Activated naive CD8-positive, alpha-beta T cell treated with anti-CD3 and anti-CD28 coated beads for 36 hours (primary cell): ENCODE measurements around the gene IL1RAP. TPM values are rescaled to one million over a fixed set of nuclear protein-coding genes. Genes with fewer than 3 reads are reported as not detected.
"Not testable (repeated sequence)": the region's sequence is repeated elsewhere in the genome, so short reads cannot be mapped to it uniquely, and the experiment has no call there.

Experiments used
- DNase-seq: peaks from one replicate; pipeline ENCODE4 v3.0.0; 2021
- H3K27ac Mint-ChIP-seq: one replicate; pipeline ENCODE4 v1.8.0; 2022; ENCODE audit warnings: mild to moderate bottlenecking, moderate library complexity, mixed read lengths
- H3K27me3 Mint-ChIP-seq: one replicate; pipeline ENCODE4 v1.8.0; 2022; ENCODE audit warnings: mild to moderate bottlenecking, mixed read lengths
- H3K36me3 Mint-ChIP-seq: one replicate; pipeline ENCODE4 v1.8.0; 2021; ENCODE audit warnings: mild to moderate bottlenecking, mixed read lengths
- H3K4me1 Mint-ChIP-seq: one replicate; pipeline ENCODE4 v1.8.0; 2021; ENCODE audit warnings: mixed read lengths
- H3K4me3 Mint-ChIP-seq: one replicate; pipeline ENCODE4 v1.8.0; 2022; ENCODE audit warnings: mild to moderate bottlenecking, moderate library complexity, mixed read lengths
- H3K9me3 Mint-ChIP-seq: one replicate; pipeline ENCODE4 v1.8.0; 2022; ENCODE audit warnings: mixed read lengths
- total RNA-seq, 2 experiments: library from RNA; stranded (reverse); gene quantifications; one replicate each; pipeline ENCODE4 v1.2.3, GENCODE V29; 2021

The IL1RAP gene
- total RNA-seq, 2 experiments from 2014 or later: 7.3 to 8.2 TPM

GRCh38 chr3:190645932-190646460 is 132.1 kb downstream of the IL1RAP start:
- Mint-ChIP-seq H3K4me1 (no peaks in the 10 kb centered on the region), H3K27ac (no peak overlapping the region), H3K9me3 (no peaks in the 10 kb centered on the region), H3K4me3 (no peak overlapping the region), H3K27me3 (no peaks in the 10 kb centered on the region), H3K36me3 (peaks cover 20% of the 10 kb centered on the region)
- no peak for DNase-seq

- Mint-ChIP-seq H3K27ac (no peak overlapping the region), H3K4me1 (no peaks in the 10 kb centered on the region), H3K4me3 (no peak overlapping the region)
Measured at GRCh38 chr3:190646996-190647395, 133.1 kb downstream of the IL1RAP start.

GRCh38 chr3:190655933-190656332 is 142.0 kb downstream of the IL1RAP start:
- Mint-ChIP-seq H3K36me3 (no peaks in the 10 kb centered on the region), H3K27me3 (peaks cover 19% of the 10 kb centered on the region), H3K27ac (no peak overlapping the region), H3K4me1 (no peaks in the 10 kb centered on the region), H3K4me3 (no peak overlapping the region), H3K9me3 (no peaks in the 10 kb centered on the region)
- no peak for DNase-seq

More at GRCh38 chr3:190646996-190647395, 133.1 kb downstream of the IL1RAP start:
- DNase-seq: no peak
- Mint-ChIP-seq H3K36me3 (peaks cover 20% of the 10 kb centered on the region), H3K9me3 (no peaks in the 10 kb centered on the region), H3K27me3 (no peaks in the 10 kb centered on the region)

GRCh38 chr3:190658106-190658505 is 144.2 kb downstream of the IL1RAP start:
- Mint-ChIP-seq H3K9me3 (no peaks in the 10 kb centered on the region), H3K36me3 (no peaks in the 10 kb centered on the region), H3K4me1 (no peaks in the 10 kb centered on the region), H3K4me3 (no peak overlapping the region), H3K27ac (no peak overlapping the region), H3K27me3 (peaks cover 34% of the 10 kb centered on the region)
- no peak for DNase-seq

- no peak overlapping the region for H3K27ac Mint-ChIP-seq
- H3K9me3 Mint-ChIP-seq: no peaks in the 10 kb centered on the region
- H3K4me1 Mint-ChIP-seq: no peaks in the 10 kb centered on the region
Measured at GRCh38 chr3:190666821-190667220, 152.9 kb downstream of the IL1RAP start.

GRCh38 chr3:190671658-190672057 is 157.8 kb downstream of the IL1RAP start:
- DNase-seq: no peak
- Mint-ChIP-seq H3K9me3 (no peaks in the 10 kb centered on the region), H3K36me3 (no peaks in the 10 kb centered on the region), H3K4me3 (no peak overlapping the region), H3K27me3 (no peaks in the 10 kb centered on the region), H3K27ac (no peak overlapping the region), H3K4me1 (no peaks in the 10 kb centered on the region)

More at GRCh38 chr3:190666821-190667220, 152.9 kb downstream of the IL1RAP start:
- Mint-ChIP-seq H3K4me3 (no peak overlapping the region), H3K27me3 (peaks cover 14% of the 10 kb centered on the region), H3K36me3 (no peaks in the 10 kb centered on the region)
- DNase-seq: no peak

GRCh38 chr3:190673148-190673547 is 159.3 kb downstream of the IL1RAP start:
- Mint-ChIP-seq H3K4me1 (no peaks in the 10 kb centered on the region), H3K27ac (no peak overlapping the region), H3K27me3 (peaks cover 2% of the 10 kb centered on the region), H3K36me3 (no peaks in the 10 kb centered on the region), H3K9me3 (peaks cover 2% of the 10 kb centered on the region), H3K4me3 (no peak overlapping the region)
- DNase-seq: no peak

- Mint-ChIP-seq H3K36me3 (no peaks in the 10 kb centered on the region), H3K4me1 (no peaks in the 10 kb centered on the region), H3K4me3 (no peak overlapping the region), H3K27me3 (peaks cover 6% of the 10 kb centered on the region), H3K27ac (no peak overlapping the region), H3K9me3 (peaks cover 5% of the 10 kb centered on the region)
- no peak for DNase-seq
Measured at GRCh38 chr3:190676481-190676880, 162.6 kb downstream of the IL1RAP start.

- DNase-seq: no peak
- Mint-ChIP-seq H3K36me3 (peaks cover 2% of the 10 kb centered on the region), H3K4me3 (no peak overlapping the region), H3K27ac (no peak overlapping the region), H3K4me1 (no peaks in the 10 kb centered on the region), H3K9me3 (peaks cover 9% of the 10 kb centered on the region), H3K27me3 (peaks cover 6% of the 10 kb centered on the region)
Measured at GRCh38 chr3:190677001-190677400, 163.1 kb downstream of the IL1RAP start.

GRCh38 chr3:190677868-190678267 is 164.0 kb downstream of the IL1RAP start:
- H3K4me1 Mint-ChIP-seq, H3K27ac Mint-ChIP-seq, H3K4me3 Mint-ChIP-seq, H3K36me3 Mint-ChIP-seq, H3K9me3 Mint-ChIP-seq, DNase-seq, H3K27me3 Mint-ChIP-seq: not testable (repeated sequence)

- peaks cover 2% of the 10 kb centered on the region for H3K36me3 Mint-ChIP-seq
- no peak overlapping the region for H3K27ac Mint-ChIP-seq
- peaks cover 9% of the 10 kb centered on the region for H3K9me3 Mint-ChIP-seq
- no peaks in the 10 kb centered on the region for H3K4me1 Mint-ChIP-seq
- H3K4me3 Mint-ChIP-seq: no peak overlapping the region
- DNase-seq: no peak
- peaks cover 6% of the 10 kb centered on the region for H3K27me3 Mint-ChIP-seq
Measured at GRCh38 chr3:190680691-190681090, 166.8 kb downstream of the IL1RAP start.

GRCh38 chr3:190684776-190685175 is 170.9 kb downstream of the IL1RAP start:
- Mint-ChIP-seq H3K27me3 (peaks cover 19% of the 10 kb centered on the region), H3K4me1 (no peaks in the 10 kb centered on the region), H3K36me3 (peaks cover 2% of the 10 kb centered on the region), H3K9me3 (peaks cover 8% of the 10 kb centered on the region), H3K27ac (no peak overlapping the region), H3K4me3 (no peak overlapping the region)
- no peak for DNase-seq

GRCh38 chr3:190686011-190686410 is 172.1 kb downstream of the IL1RAP start:
- H3K27me3 Mint-ChIP-seq: peaks cover 26% of the 10 kb centered on the region
- H3K36me3 Mint-ChIP-seq: peaks cover 2% of the 10 kb centered on the region
- no peaks in the 10 kb centered on the region for H3K4me1 Mint-ChIP-seq
- peaks cover 8% of the 10 kb centered on the region for H3K9me3 Mint-ChIP-seq
- no peak overlapping the region for H3K4me3 Mint-ChIP-seq
- no peak overlapping the region for H3K27ac Mint-ChIP-seq
- no peak for DNase-seq

- Mint-ChIP-seq H3K36me3 (no peaks in the 10 kb centered on the region), H3K27ac (no peak overlapping the region), H3K4me1 (no peaks in the 10 kb centered on the region), H3K9me3 (peaks cover 5% of the 10 kb centered on the region), H3K27me3 (peaks cover 32% of the 10 kb centered on the region), H3K4me3 (no peak overlapping the region)
- no peak for DNase-seq
Measured at GRCh38 chr3:190690246-190690645, 176.4 kb downstream of the IL1RAP start.

GRCh38 chr3:190692256-190692655 is 178.4 kb downstream of the IL1RAP start:
- no peaks in the 10 kb centered on the region for H3K4me1 Mint-ChIP-seq
- H3K27ac Mint-ChIP-seq: no peak overlapping the region
- no peak overlapping the region for H3K4me3 Mint-ChIP-seq
- H3K36me3 Mint-ChIP-seq: no peaks in the 10 kb centered on the region
- H3K27me3 Mint-ChIP-seq: peaks cover 43% of the 10 kb centered on the region
- no peak for DNase-seq
- H3K9me3 Mint-ChIP-seq: peaks cover 5% of the 10 kb centered on the region

- H3K4me1 Mint-ChIP-seq: no peaks in the 10 kb centered on the region
- H3K4me3 Mint-ChIP-seq: no peak overlapping the region
- H3K27ac Mint-ChIP-seq: no peak overlapping the region
- H3K27me3 Mint-ChIP-seq: peaks cover 26% of the 10 kb centered on the region
- no peaks in the 10 kb centered on the region for H3K9me3 Mint-ChIP-seq
- H3K36me3 Mint-ChIP-seq: no peaks in the 10 kb centered on the region
- no peak for DNase-seq
Measured at GRCh38 chr3:190694335-190695001, 180.6 kb downstream of the IL1RAP start.
